HL-60 (cell line): ENCODE data around the gene FAM83F.

Experiments used
- DNase-seq, 2 experiments: peaks; one replicate each; pipeline ENCODE4 v3.0.0-alpha.2; 2010 to 2020; ENCODE audit warnings: low read depth in 1 of 2, low spot score in 1 of 2
- H3K27ac ChIP-seq: fragments of 250-450 bp; sonication (Bioruptor Pico); replicated peaks from 2 replicates; pipeline ENCODE4 v1.5.1; 2020; ENCODE audit warnings: mild to moderate bottlenecking, moderate library complexity
- H3K27me3 ChIP-seq: fragments of 250-450 bp; sonication (Bioruptor Pico); 2 replicates; pipeline ENCODE4 v1.5.1; 2021; ENCODE audit warnings: mild to moderate bottlenecking, moderate library complexity; ENCODE audit not compliant: insufficient read depth, poor library complexity, severe bottlenecking
- H3K4me3 ChIP-seq: replicated peaks from 2 replicates; pipeline ENCODE4 v1.5.1; 2011; ENCODE audit warnings: mild to moderate bottlenecking, control low read depth, low read length; ENCODE audit not compliant: insufficient read depth
- CTCF ChIP-seq: IDR thresholded peaks from one replicate; pipeline ENCODE4 v1.5.1; 2011; ENCODE audit warnings: low read length, control low read depth, inconsistent platforms; ENCODE audit not compliant: insufficient read depth
- GABPA ChIP-seq: IDR thresholded peaks from 2 replicates; pipeline ENCODE4 v1.6.1; 2012; ENCODE audit warnings: low read depth
- POLR2AphosphoS5 ChIP-seq: IDR thresholded peaks from 2 replicates; pipeline ENCODE4 v1.6.1; 2012; ENCODE audit warnings: low read depth
- REST ChIP-seq: IDR thresholded peaks from 2 replicates; pipeline ENCODE4 v1.6.1; 2012; ENCODE audit warnings: low read depth; ENCODE audit not compliant: insufficient replicate concordance
- SPI1 ChIP-seq: IDR thresholded peaks from 2 replicates; pipeline ENCODE4 v1.6.1; 2012; ENCODE audit warnings: low read depth, mild to moderate bottlenecking, borderline replicate concordance

The FAM83F gene

GRCh38 chr22:39995393-39996252, 869 bp downstream of the FAM83F start:
- TF ChIP-seq GABPA (no peak), CTCF (no peak), SPI1 (no peak), REST (no peak), POLR2AphosphoS5 (no peak)
- Histone ChIP-seq H3K27ac (no peak overlapping the region), H3K27me3 (peaks cover 24% of the 10 kb centered on the region), H3K4me3 (no peak overlapping the region)
- DNase-seq: no peak

GRCh38 chr22:39996732-39997131, 2.0 kb downstream of the FAM83F start:
- no peak overlapping the region for H3K27ac ChIP-seq
- no peak for TF ChIP-seq REST
- no peak for TF ChIP-seq POLR2AphosphoS5
- TF ChIP-seq GABPA: no peak
- no peak for TF ChIP-seq CTCF
- no peak for TF ChIP-seq SPI1
- H3K27me3 ChIP-seq: peaks cover 24% of the 10 kb centered on the region
- no peak for DNase-seq
- no peak overlapping the region for H3K4me3 ChIP-seq

- no peak overlapping the region for H3K27ac ChIP-seq
- no peak overlapping the region for H3K4me3 ChIP-seq
- TF ChIP-seq CTCF: no peak
- no peak for TF ChIP-seq GABPA
- no peak for TF ChIP-seq REST
- no peak for TF ChIP-seq POLR2AphosphoS5
- no peak for TF ChIP-seq SPI1
- no peak for DNase-seq
- peaks cover 23% of the 10 kb centered on the region for H3K27me3 ChIP-seq
Observed at GRCh38 chr22:39997421-39997820, 2.7 kb downstream of the FAM83F start.
